Activated T-helper 1 cell treated with anti-CD3 and anti-CD28 coated beads, Interleukin-2, amount 50 U/mL, for 16 hours (primary cell): ENCODE data around the gene ZNF839.
"Not testable (repeated sequence)": the region's sequence is repeated elsewhere in the genome, so short reads cannot be mapped to it uniquely, and the experiment has no call there.

Experiments
- DNase-seq, 2 donors: peaks; one replicate each; pipeline ENCODE4 v3.0.0-alpha.2; 2020; ENCODE audit warnings: low read depth in 1 of 2, low spot score in 1 of 2

The ZNF839 gene

DNA sequence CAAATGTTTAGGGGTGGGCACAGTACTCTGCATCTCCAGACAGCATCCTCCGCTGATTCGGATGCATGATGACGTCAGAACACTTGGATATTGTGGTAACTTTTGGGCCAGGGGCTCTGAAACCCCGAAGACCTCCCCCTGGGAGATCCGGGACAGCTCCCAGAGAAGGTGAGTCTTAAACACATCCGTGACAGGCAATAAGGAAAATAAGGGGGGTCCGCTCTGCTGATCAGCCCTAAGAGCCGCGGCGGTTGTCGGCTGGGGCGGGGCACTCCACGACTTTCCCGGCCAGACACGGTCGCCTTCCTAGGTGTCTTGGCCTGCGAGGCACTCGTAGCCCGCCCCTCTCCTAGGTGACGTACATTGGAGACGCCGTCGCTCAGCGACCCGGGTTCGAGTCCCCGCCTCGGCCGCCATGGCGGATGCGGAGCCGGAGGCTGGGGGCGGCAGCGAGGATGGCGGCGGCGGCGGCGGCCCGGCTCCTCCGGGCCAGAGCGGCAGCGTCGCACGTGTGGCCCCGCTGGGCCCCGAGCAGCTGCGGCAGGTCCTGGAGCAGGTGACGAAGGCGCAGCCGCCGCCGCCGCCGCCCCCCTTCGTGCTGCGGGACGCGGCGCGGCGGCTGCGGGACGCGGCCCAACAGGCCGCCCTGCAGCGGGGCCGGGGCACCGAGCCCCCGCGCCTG, at the start of gene ZNF839:
Gene ZNF839, plus strand, starts transcription at position 396 of the 682 bp plus-strand sequence. Its CDS starts 20 bp downstream, at position 416.
- DNase-seq = peak; percentile 90 to 92

DNA sequence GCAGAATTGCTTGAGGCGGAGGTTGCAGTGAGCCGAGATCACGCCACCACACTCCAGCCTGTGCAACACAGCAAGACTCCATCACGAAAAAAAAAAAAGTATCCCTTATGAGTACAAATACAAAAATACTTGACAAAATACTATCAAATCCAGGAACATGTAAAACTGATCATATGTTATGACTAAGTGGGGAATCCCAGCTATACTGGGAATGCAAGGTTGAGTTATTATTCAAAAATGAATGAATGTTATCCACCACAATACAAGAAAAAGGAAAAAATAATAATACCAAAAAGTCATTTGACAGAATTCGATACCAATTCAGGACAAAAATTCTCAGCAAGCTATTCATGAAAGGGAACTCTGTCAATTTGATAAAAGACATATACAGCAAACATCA, 47.2 kb upstream of the ZNF839 start:
- no peak for DNase-seq

DNA sequence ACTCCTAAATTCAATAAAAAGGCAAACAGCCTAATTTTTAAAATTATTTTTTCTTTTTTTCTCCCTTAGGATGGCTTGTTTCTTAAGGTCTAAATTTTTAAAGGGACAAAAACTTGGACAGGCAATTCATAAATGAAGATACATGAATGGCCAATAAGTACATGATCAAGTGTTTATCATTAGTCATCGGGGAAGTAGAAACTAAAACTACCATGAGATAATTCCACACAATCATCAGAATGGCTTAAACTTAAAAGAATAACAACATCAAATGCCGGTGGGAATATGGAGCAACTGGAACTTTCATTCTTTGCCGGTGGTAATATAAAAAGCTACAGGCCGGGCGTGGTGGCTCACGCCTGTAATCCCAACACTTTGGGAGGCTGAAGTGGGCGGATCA, 43.7 kb upstream of the ZNF839 start:
- no peak for DNase-seq

DNA sequence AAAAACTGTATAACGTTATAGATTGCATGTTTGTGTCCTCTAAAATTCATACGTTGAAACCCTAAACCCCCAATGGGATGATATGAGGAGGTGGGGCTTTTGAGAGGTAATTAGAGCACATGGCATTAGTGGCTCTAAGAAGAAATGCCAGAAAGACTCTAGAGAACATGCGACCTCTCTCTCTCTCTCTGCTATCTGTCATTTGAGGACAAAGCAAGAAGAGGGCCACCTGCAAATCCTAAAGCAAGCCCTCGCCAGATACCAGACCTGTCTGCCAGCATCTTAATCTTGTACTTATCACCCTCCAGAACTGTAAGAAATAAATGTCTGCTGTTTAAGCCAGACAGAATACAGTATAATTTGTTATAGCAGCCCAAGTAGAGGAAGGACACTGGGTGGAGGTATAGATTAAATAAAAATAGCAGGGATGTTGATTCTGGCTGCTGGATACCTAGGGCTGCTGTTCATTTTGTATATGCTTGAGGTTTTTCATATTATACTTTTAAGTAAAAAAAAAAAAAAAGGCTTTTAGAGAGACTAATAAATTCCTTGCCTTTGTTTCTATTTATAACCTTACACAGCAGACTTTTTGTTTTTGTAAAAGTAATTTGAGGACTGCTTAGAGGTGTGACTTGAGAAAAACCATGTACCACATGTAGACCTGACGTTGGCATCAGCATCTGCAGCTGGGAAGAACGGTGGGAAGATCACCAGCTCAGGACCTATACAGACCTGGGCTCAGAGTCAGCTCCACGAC, 41.5 kb upstream of the ZNF839 start:
- no peak for DNase-seq

DNA sequence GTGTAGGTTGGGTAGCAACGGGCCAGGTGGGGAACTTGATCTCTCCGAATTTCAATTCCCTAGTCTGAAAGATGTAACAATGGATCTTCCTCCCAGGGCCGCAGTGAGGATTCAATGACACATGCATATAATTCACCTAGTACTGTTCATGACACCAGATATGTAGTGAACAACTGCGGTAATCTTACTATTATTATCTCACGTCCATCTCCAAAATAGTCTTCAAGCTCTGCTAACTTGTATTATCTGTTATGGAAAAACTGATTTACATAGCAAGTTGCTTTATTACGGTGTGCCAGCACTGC, 41.0 kb upstream of the ZNF839 start:
- DNase-seq = no peak

DNA sequence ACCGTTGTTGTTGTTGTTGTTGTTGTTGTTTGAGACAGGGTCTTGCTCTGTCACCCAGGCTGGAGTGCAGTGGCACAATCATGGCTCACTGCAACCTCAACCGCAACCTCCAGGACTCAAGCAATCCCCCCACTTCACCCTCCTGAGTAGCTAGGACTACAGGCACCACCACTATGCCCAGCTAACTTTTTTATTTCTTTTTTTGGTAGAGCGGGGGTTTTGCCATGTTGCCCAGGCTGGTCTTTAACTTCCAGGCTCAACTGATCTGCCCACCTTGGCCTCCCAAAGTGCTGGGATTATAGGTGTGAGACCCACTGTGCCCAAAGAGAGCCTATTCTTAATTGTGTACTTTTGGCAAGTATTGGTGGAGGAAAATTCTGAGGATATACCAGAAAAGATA, 40.3 kb upstream of the ZNF839 start:
- no peak for DNase-seq

DNA sequence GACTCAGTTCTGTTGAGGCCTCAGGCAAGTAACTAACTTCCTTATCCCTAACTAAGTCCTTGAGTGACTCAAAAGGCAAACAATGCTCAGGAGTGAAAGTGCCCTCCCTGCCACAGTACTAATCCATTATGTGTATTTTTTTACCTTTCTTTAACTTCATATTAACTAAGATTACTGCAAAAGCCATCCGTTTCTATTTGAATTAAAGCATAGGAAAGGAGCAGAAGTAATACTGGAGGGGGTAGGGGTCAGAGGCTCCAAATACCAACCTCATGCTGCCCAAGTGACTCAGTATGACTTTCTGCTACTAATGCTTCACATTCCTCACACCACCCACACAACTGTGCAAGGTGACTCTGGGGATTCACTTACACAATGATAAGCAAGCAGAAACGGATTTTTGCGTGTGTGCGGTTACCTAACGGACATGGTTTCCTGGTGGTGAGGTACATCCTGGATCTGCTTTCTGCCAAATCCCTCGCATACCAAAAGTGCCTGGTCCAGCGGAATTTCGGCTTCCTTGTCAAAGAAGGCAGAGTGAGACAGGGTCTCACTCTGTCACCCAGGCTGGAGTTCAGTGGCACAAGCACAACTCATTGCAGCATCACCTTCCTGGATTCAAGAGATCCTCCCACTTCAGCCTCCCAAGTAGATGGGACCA, 39.7 kb upstream of the ZNF839 start:
- DNase-seq = no peak

DNA sequence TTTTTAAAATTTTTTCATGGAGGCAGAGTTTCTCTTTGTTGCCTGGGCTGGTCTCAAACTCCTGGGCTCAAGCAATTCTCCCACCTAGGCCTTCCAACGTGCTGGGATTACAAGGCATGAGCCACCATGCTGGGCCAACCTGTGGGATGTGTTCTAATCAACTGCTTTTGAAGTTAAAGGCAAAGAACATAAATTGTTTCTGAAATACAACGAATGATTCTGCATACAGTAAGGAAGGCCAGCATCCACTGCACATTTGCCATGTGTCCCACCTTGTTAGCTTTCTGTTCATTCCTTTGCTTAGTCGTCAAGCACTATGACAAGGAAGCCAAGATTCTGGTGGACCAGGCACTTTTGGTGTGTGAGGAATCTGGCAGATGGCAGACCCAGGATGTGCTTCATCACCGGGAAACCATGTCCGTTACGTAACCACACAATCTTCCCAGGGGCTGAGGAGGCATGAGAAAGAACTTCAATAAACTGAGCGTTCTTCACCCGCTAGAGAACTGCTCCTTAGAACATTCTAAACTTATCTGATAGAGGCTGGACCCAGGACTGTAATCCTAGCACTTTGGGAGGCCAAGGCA, 39.1 kb upstream of the ZNF839 start:
- no peak for DNase-seq

DNA sequence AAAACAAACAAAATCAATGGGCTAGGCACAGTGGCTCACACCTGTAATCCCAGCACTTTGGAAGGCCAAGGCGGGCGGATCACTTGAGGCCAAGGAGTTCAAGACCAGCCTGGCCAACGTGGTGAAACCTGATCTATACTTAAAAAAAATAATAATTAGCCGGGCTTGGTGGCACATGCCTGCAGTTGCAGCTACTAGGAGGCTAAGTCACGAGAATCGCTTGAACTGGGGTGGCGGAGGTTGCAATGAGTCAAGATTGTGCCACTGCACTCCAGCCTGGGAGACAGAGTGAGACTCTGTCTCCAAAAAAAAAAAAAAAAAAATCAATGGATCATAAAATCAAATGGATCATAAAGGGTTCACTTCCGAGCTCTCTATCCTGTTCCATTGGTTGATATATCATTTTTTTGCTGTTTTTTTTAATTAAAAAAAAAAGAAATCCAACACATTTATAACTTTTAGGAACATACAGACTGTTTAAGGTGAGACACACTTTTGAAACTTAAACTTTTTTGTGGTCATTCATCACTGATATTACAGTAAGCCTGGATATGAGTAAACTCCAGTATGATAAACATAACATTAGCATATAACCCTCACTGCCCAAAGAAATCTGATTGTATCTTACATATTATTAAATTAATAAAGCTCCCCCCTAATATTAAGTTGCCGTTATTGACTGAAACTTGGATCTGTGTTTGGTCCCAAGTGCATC, 36.6 kb upstream of the ZNF839 start:
- DNase-seq = no peak

DNA sequence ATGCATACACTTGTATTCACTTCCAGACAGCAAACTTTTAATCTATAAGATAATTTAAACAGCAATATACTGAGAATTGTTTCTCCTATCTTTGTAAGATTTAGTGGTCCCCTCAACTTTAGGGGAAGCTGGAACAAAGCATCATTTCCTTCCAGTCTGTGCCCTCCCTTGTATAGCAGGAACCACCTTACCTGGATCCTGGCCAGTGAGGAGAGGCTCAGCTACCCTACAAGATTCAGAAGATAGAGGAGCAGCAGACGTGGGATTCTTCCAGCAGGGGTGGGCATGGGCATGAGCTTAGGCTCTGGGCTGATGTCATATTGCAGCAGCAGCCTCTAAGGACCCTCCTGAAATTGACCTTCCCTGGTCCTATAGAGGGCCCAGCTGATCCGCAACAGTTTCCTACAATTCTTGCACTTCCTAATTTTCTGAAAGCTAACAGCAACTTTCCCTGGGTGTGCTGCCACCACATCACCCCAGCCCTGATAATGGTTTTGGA, 35.9 kb upstream of the ZNF839 start:
- no peak for DNase-seq

DNA sequence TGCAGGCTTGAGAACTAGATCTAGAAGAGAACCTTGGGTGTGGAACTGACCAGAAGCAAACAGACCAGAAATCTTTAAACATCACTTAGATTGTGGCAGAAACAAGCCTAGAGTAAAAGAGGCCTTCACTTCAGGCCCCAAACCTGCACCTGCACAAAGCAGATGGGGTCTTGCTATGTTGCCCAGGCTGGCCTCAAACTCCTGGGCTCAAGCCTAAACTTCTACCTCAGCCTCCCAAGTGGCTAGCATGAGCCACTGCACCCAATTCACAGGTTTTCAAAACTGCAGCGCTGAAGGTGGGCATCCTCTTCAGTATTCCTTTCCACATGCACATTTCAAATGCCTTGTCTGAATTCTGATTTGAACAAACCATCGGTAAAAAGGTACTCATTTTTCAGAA, 34.4 kb upstream of the ZNF839 start:
- no peak for DNase-seq

DNA sequence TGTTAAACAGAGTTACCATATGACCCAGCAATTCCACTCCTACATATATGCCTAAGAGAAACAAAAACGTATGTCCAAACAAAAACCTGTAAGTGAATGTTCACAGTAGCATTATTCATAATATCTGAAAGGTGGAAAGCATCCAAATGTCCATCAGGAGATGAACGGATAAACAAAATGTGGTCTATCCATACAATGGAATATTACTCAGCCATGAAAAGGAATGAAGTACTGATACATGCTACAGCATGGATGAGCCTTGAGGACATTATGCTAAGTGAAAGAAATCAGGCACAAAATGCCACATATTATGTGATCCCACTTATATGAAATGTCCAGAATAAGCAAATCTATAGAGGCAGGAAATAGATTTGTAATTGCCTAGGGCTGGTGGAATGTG, 31.4 kb upstream of the ZNF839 start:
- no peak for DNase-seq

DNA sequence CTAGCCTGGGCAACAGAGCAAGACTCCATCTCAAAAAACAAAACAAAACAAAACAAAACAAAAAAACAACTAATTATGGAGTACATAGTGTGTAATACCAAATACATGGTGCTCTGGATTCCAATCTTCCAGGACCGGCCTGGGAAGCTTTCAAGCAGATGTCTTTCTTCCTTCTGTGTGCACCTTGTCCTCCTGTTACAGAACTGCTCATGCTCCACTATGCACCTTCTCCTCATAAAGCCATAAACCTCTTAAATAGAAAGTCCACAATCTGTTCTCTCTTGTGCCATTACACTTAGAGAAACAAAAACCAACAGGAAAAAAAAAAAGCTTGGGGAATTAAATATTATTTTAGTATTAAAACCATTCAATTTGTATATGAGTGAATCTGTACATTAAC, 27.1 kb upstream of the ZNF839 start:
- no peak for DNase-seq

DNA sequence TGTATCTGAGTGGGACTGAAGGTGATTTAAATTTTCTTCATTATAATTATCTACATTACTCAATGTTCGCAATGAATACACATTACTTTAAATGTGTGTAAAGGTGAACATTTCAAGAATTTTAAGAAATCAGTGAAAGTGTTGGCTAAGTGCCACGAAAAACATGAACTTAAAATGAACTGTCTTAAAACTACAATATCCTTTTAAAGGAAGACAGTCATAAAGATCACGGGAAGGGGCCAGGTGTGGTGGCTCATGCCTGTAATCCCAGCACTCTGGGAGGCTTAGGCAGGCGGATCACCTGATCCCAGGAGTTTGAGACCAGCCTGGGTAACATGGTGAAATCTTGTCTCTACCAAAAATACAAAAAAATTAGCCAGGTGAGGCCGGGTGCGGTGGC, 25.8 kb upstream of the ZNF839 start:
- no peak for DNase-seq

DNA sequence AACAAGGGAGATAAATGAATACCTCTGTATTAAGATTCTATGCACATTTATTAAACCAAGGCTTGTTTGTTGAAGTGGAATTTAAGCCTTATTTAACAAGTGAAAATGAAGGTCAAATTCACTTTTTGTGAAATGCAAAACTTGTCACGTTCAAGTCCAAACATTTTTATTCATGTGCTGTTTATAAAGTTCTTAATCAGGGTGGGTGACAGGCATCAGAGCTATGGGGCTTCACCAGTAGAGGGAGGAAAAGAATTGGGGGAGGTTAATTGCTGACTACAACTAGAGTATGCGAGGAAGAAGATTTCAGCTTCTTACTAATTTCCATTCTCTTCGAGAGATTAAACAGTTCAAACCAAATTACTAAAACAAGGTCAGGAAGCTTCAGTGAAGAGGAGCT, 24.3 kb upstream of the ZNF839 start:
- DNase-seq = no peak

DNA sequence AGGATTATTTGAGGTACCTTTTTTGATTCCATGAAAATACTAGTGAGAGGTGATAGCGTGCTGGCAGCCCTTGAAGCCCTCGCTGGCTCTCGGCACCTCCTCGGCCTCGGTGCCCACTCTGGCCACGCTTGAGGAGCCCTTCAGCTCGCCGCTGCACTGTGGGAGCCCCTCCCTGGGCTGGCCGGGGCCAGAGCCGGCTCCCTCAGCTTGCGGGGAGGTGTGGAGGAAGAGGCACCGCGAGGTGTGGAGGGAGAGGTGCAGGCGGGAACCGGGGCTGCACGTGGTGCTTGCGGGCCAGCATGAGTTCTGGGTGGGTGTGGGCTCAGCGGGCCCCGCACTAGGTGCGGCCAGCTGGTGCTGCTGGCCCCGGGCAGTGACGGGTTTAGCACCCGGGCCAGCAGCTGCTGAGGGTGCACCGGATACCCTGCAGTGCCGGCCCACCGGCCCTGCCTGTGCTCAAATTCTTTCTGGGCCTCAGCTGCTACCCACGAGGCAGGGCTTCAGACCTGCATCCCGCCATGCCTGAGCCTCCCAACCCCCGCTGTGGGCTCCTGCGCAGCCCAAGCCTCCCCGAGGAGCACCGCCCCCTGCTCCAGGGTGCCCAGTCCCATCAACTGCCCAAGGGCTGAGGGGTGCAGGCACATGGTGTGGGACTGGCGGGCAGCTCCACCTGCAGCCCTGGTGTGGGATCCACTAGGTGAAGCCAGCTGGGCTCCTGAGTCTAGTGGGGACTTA, 21.9 kb upstream of the ZNF839 start:
- no peak for DNase-seq

DNA sequence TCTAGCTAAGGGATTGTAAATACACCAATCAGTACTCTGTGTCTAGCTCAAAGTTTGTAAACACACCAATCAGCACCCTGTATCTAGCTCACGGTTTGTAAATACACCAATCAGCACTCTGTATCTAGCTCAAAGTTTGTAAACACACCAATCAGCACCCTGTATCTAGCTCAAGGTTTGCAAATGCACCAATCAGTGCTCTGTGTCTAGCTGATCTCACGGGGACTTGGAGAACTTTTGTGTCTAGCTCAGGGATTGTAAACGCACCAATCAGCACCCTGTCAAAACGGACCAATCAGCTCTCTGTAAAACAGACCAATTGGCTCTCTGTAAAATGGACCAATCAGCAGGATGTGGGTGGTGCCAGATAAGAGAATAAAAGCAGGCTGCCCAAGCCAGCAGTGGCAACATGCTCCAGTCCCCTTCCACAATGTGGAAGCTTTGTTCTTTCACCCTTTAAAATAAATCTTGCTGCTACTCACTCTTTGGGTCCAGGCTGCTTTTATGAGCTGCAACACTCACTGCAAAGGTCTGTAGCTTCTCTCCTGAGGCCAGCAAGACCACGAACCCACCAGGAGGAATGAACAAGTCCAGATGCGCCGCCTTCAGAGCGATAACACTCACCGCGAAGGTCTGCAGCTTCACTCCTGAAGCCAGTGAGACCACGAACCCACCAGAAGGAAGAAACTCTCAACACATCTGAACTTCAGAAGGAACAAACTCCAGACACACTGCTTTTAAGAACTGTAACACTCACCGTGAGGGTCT, 21.1 kb upstream of the ZNF839 start:
- not testable (repeated sequence) for DNase-seq

DNA sequence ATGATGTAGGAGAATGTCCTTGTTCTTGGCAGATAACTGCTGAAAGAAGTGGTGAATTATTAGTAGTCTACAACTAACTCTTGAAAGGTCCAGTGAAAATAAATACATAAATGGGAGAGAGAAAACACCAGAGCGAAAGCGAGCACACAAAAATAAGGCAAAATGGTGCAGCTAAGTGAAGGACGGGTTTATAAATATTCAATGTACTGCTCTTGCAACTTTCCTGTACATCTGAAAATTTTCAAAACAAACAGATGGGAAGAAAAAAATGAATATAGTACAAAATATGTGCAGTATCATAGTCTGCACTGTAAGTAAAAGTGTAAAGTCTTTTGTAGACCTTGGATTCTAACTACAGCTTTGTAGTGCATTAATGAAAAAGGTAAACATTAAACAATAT, 15.9 kb upstream of the ZNF839 start:
- no peak for DNase-seq

DNA sequence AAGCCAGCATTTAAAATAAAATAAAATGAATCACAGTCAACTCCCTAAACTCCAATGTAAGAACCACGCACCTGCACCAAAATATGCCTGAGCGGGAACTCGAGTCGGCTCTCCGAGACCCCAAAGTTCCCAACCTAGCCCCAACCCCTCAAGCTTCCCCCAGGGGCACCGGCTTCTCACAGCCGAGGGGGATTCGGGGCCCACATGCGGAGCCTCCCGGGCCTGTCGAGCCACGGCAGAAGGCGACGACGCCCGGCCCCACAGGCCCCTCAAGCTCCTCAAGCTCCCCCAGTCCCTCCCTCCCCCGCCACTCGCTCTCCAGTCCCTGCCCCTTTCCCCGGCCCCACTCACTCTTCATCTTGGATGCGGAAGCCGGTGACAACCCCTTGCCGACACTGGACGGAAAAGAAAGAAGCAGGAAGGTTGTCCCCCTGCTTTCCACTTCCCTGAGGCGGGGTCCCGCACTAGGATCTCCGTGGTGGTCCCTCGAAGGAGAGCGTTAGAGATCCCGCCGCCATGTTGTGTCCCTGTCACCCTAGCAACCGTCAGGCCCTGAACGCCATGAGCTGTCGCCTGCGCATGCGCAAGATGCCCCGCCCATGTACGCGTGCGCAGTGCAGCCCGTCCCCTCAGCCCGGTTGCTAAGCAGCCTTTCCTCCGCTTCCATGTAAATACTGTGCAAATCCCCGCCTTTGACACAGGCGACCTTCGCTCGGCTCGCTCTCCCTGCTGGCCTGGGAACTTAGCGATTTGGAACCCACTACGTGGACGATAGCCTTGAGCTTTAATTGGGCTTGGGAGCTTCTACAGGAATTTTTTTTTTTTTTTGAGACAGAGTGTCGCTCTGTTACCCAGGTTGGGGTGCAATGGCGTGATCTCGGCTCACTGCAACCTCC, 14.7 kb upstream of the ZNF839 start, which contains the start of gene MOK:
Gene MOK, minus strand, starts transcription at position 554 of the 896 bp plus-strand sequence. Its CDS starts 196 bp downstream, at position 358.
- DNase-seq = peak; percentile 93 to 97
